Measurements from ENCODE around the gene PDGFRB.

GRCh38 chr5:150123542-150123941 is 32.1 kb downstream of the PDGFRB start:
- no peak for TF ChIP-seq NFIC (IDR thresholded peaks at IDR 0.05)
- TF ChIP-seq RAD21 (IDR thresholded peaks at IDR 0.05; ENCODE audit: low read depth) = no peak
- no peak for TF ChIP-seq CEBPB (IDR thresholded peaks at IDR 0.05)
- TF ChIP-seq MAX (IDR thresholded peaks at IDR 0.05) = no peak
- TF ChIP-seq TAF1 (IDR thresholded peaks at IDR 0.05; ENCODE audit: low read depth) = no peak
- TF ChIP-seq TEAD4 (IDR thresholded peaks at IDR 0.05) = no peak
- TF ChIP-seq REST (IDR thresholded peaks at IDR 0.05; ENCODE audit: low read depth) = no peak
- TF ChIP-seq EP300 (IDR thresholded peaks at IDR 0.05; ENCODE audit: borderline replicate concordance) = no peak
- no peak for TF ChIP-seq FOXM1 (IDR thresholded peaks at IDR 0.05; ENCODE audit: borderline replicate concordance, low read depth)
- TF ChIP-seq CREB1 (IDR thresholded peaks at IDR 0.05; ENCODE audit: low read depth) = no peak
- no peak for TF ChIP-seq YY1 (IDR thresholded peaks at IDR 0.05; ENCODE audit: low read depth)
